NK-92 (cell line): ENCODE data around the gene PDE4B.
"Not testable (repeated sequence)": the region's sequence is repeated elsewhere in the genome, so short reads cannot be mapped to it uniquely, and the experiment has no call there.

Experiments
- DNase-seq: peaks from one replicate; lab custom pipeline; 2025; ENCODE audit not compliant: unreplicated experiment; lab: John Stamatoyannopoulos, UW

PDE4B gene

GRCh38 chr1:66044912-66045311 is 252.2 kb downstream of the PDE4B start:
- no peak for DNase-seq

GRCh38 chr1:66046415-66046814 is 253.7 kb downstream of the PDE4B start:
- no peak for DNase-seq

- no peak for DNase-seq
These were observed 255.3 kb downstream of the PDE4B start for GRCh38 chr1:66048011-66048410.

- DNase-seq = no peak
These were observed 257.4 kb downstream of the PDE4B start for GRCh38 chr1:66050123-66050522.

- no peak for DNase-seq
These were observed 257.9 kb downstream of the PDE4B start for GRCh38 chr1:66050633-66051032.

- DNase-seq = no peak
These were observed 262.4 kb downstream of the PDE4B start for GRCh38 chr1:66055092-66055491.

- not testable (repeated sequence) for DNase-seq
These were observed 264.8 kb downstream of the PDE4B start for GRCh38 chr1:66057448-66057847.

- DNase-seq = no peak
These were observed 265.9 kb downstream of the PDE4B start for GRCh38 chr1:66058558-66058957.

- not testable (repeated sequence) for DNase-seq
These were observed 274.5 kb downstream of the PDE4B start for GRCh38 chr1:66067219-66067618.

- DNase-seq = no peak
These were observed 277.5 kb downstream of the PDE4B start for GRCh38 chr1:66069976-66070876.

- DNase-seq = no peak
These were observed 280.7 kb downstream of the PDE4B start for GRCh38 chr1:66073388-66073787.

GRCh38 chr1:66074147-66074546 is 281.5 kb downstream of the PDE4B start:
- no peak for DNase-seq

GRCh38 chr1:66078412-66078811 is 285.7 kb downstream of the PDE4B start:
- DNase-seq = no peak

GRCh38 chr1:66083003-66083402 is 290.3 kb downstream of the PDE4B start:
- DNase-seq = no peak

GRCh38 chr1:66084442-66084841 is 291.7 kb downstream of the PDE4B start:
- no peak for DNase-seq

GRCh38 chr1:66085600-66085999 is 292.9 kb downstream of the PDE4B start:
- DNase-seq = no peak

GRCh38 chr1:66088787-66089186 is 296.1 kb downstream of the PDE4B start:
- no peak for DNase-seq

- DNase-seq = no peak
These were observed 298.3 kb downstream of the PDE4B start for GRCh38 chr1:66090859-66091457.

- no peak for DNase-seq
These were observed 302.5 kb downstream of the PDE4B start for GRCh38 chr1:66095190-66095589.

- not testable (repeated sequence) for DNase-seq
These were observed 308.3 kb downstream of the PDE4B start for GRCh38 chr1:66100959-66101358.

GRCh38 chr1:66104076-66104475 is 311.4 kb downstream of the PDE4B start:
- not testable (repeated sequence) for DNase-seq

- no peak for DNase-seq
These were observed 315.9 kb downstream of the PDE4B start for GRCh38 chr1:66108624-66109023.
